ENCODE data around the gene RSAD2. TPM values are rescaled to one million over a fixed set of nuclear protein-coding genes. Genes with fewer than 3 reads are reported as not detected.
A peak's percentile ranks its signal among the peaks of the same experiment; 100 is the strongest.

The RSAD2 gene
- total RNA-seq, 1 donor from 2014 or later: 2.0 TPM

DNA sequence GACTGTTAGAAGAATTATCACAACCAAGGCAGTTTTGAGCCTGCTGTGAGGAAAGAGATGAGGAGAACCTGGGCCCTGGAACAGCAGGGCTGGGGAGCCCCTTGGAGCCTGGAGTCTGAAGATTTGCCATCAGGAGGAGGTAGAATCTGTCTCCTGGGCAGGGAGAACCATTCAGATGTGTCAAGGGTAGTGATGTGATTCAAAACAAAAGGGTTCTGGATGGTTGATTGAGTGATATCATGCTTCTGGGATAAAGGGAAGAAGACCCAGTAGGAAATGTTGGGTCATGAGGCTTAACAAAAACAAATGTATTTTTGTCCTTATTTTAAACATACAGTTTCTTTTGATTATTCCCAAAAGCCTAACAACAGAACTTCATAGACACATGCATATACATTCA, 68.2 kb downstream of the RSAD2 start:
- H3K27ac Mint-ChIP-seq: peak overlapping the region; percentile 65
- H3K27me3 Mint-ChIP-seq (ENCODE audit: low read depth): no peaks in the 10 kb centered on the region
- no peak overlapping the region for H3K4me3 Mint-ChIP-seq (ENCODE audit: low read depth)
- intact Hi-C loops (cut with micrococcal nuclease): loop anchor here (1.0 to 2.0 kb wide), 2 partner anchors 15 to 37 kb away; no protein-coding TSS in a partner anchor
- no peak for DNase-seq (ENCODE audit: low spot score)
- H3K9me3 Mint-ChIP-seq: no peaks in the 10 kb centered on the region
- peaks cover 50% of the 10 kb centered on the region for H3K4me1 Mint-ChIP-seq (ENCODE audit: low read depth)
- H3K36me3 Mint-ChIP-seq (ENCODE audit: low read depth): peaks cover 52% of the 10 kb centered on the region

DNA sequence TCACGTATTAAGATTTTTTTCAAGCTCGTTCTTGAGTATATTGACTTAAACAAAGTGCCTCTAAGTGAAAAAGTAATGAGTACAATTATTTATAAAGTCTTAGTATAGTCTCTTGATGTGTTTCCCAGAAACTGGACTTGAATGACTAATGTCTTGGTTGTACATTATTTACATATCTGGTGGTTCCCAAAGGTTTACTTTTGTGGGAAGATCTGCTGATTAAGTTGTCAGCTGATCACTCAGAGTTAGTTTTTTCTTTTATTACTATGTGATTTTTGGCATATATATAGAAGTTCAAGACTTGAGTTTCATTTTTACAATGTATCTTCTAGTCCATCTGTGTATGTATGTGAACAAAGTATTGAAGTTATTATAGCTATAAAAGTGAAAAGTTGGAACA, 69.1 kb downstream of the RSAD2 start:
- no peaks in the 10 kb centered on the region for H3K9me3 Mint-ChIP-seq
- no peak overlapping the region for H3K27ac Mint-ChIP-seq
- peaks cover 43% of the 10 kb centered on the region for H3K36me3 Mint-ChIP-seq (ENCODE audit: low read depth)
- no peak for DNase-seq (ENCODE audit: low spot score)
- H3K4me1 Mint-ChIP-seq (ENCODE audit: low read depth): peaks cover 54% of the 10 kb centered on the region
- H3K27me3 Mint-ChIP-seq (ENCODE audit: low read depth): no peaks in the 10 kb centered on the region
- intact Hi-C loops (cut with micrococcal nuclease): no loop called here
- H3K4me3 Mint-ChIP-seq (ENCODE audit: low read depth): no peak overlapping the region

Other genes with a start within 250 kb of the RSAD2 start
- gene CMPK2, start 11.9 kb upstream of the RSAD2 start, total RNA-seq: 2.8 and 2.9 TPM in 2 replicates
- gene RNF144A, start 39.6 kb downstream of the RSAD2 start, total RNA-seq: 19.9 and 20.0 TPM in 2 replicates